GM12873 (cell line): ENCODE data around the gene XYLT1.
A peak's percentile ranks its signal among the peaks of the same experiment; 100 is the strongest.

Experiments used
- CTCF ChIP-seq: IDR thresholded peaks from 2 replicates; pipeline ENCODE4 v1.5.1; 2012; ENCODE audit warnings: low read depth, mild to moderate bottlenecking, moderate library complexity, low read length, control low read depth; ENCODE audit not compliant: insufficient read depth; ENCODE audit errors: missing control alignments

XYLT1 gene

GRCh38 chr16:17469741-17470181, 999 bp downstream of the XYLT1 start:
- no peak for TF ChIP-seq CTCF

- TF ChIP-seq CTCF = no peak
Measured at GRCh38 chr16:17469011-17469740, 1.6 kb downstream of the XYLT1 start.

GRCh38 chr16:17468611-17469010, 2.1 kb downstream of the XYLT1 start:
- no peak for TF ChIP-seq CTCF

GRCh38 chr16:17467923-17468540, 2.7 kb downstream of the XYLT1 start:
- peak; percentile 64 for TF ChIP-seq CTCF

GRCh38 chr16:17466876-17467275, 3.9 kb downstream of the XYLT1 start:
- no peak for TF ChIP-seq CTCF

- no peak for TF ChIP-seq CTCF
Measured at GRCh38 chr16:17465460-17465859, 5.3 kb downstream of the XYLT1 start.

GRCh38 chr16:17463335-17463734, 7.4 kb downstream of the XYLT1 start:
- no peak for TF ChIP-seq CTCF
